ENCODE data around the gene CCDC149.
"Not testable (repeated sequence)": the region's sequence is repeated elsewhere in the genome, so short reads cannot be mapped to it uniquely, and the experiment has no call there.

CCDC149 gene

DNA sequence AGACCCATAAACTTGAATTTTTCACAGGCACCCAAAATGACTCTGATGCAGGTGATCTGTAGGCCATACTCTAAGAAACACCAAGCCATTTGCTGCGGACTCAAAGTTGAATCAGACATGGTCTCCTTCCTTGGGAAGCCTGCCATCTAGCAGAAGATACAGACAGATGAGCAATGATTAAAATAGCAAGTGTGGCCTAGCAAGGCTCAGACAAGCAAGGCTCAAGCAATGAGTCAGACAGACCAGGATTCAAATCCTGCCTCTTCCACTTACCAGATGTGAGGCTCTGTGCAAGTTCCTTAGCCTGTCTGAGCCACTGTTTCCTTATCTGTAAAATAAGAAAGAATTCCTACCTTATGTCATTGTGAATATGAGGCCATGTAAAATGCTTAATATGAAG is 2.3 kb downstream of the CCDC149 start:
- TF ChIP-seq, protein P1, sequence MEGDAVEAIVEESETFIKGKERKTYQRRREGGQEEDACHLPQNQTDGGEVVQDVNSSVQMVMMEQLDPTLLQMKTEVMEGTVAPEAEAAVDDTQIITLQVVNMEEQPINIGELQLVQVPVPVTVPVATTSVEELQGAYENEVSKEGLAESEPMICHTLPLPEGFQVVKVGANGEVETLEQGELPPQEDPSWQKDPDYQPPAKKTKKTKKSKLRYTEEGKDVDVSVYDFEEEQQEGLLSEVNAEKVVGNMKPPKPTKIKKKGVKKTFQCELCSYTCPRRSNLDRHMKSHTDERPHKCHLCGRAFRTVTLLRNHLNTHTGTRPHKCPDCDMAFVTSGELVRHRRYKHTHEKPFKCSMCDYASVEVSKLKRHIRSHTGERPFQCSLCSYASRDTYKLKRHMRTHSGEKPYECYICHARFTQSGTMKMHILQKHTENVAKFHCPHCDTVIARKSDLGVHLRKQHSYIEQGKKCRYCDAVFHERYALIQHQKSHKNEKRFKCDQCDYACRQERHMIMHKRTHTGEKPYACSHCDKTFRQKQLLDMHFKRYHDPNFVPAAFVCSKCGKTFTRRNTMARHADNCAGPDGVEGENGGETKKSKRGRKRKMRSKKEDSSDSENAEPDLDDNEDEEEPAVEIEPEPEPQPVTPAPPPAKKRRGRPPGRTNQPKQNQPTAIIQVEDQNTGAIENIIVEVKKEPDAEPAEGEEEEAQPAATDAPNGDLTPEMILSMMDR (conservative IDR thresholded peaks at IDR 0.05; ENCODE audit: low read depth): no peak
- no peak overlapping the region for H3K27ac ChIP-seq
- no peak for DNase-seq (ENCODE audit: low spot score)
- POLR2A ChIA-PET (ENCODE audit: low non-redundant PET): no interaction called here
- CTCF ChIA-PET: no interaction called here

DNA sequence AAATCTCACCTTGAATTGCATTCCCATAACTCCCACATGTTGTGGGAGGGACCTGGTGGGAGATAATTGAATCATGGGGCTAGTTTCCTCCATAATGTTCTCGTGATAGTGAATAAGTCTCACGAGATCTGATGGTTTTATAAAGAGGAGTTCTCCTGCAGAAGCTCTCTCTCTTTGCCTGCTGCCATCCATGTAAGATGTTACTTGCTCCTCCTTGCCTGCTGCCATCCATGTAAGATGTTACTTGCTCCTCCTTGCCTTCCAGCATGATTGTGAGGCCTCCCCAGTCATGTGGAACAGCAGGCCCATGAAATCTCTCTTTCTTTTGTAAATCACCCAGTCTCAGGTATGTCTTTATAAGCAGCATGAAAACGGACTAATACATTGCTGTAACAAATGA is 3.2 kb downstream of the CCDC149 start:
- CTCF ChIA-PET; DNase-seq (ENCODE audit: low spot score); H3K27ac ChIP-seq; POLR2A ChIA-PET (ENCODE audit: low non-redundant PET): not testable (repeated sequence)

DNA sequence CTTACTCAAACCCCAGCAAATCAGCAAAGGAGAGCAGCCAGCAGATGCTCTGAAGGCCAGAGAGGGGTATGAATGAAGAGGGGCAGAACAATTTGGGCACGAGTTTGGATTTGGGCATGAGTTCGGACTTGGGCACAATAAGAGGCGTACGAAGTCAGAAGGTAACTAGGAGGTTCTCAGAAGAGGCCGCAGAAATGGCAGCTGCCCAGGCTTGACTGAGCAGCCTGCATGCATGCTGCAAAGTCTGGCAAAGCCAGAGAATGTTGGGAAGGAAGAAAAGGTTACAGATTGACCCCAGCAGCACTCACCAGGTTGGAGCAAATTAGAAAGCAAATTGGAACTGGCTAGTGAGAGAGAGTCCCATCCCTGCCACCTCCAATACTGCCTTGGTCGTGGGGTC is 15.2 kb downstream of the CCDC149 start:
- ChIA-PET POLR2A (ENCODE audit: low non-redundant PET) (no interaction called here), CTCF (no interaction called here)
- no peak overlapping the region for H3K27ac ChIP-seq
- TF ChIP-seq, protein P1 (conservative IDR thresholded peaks at IDR 0.05; ENCODE audit: low read depth): no peak
- DNase-seq (ENCODE audit: low spot score): no peak

DNA sequence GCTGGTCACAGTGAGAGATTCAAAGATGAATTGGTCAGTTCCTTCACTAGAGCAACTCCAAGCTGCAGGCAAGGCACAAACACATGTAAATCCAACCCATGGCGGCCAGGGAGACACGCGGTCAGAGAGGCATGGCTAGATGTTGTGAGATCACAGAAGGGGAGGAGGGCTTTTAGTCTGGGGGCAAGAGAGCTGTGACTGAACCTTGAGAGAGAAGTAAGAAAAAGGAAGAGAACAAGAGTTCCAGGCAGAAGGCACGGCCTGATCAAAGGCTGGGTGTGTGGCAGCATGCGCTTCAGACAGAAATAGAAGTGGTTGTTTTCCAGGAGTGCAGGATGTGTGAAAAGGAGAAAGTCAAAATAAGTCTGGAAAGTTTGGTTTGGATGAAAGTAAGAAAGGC is 15.9 kb downstream of the CCDC149 start:
- POLR2A ChIA-PET (ENCODE audit: low non-redundant PET): no interaction called here
- CTCF ChIA-PET: no interaction called here
- DNase-seq (ENCODE audit: low spot score): no peak
- TF ChIP-seq, protein P1 (conservative IDR thresholded peaks at IDR 0.05; ENCODE audit: low read depth): no peak
- no peak overlapping the region for H3K27ac ChIP-seq

DNA sequence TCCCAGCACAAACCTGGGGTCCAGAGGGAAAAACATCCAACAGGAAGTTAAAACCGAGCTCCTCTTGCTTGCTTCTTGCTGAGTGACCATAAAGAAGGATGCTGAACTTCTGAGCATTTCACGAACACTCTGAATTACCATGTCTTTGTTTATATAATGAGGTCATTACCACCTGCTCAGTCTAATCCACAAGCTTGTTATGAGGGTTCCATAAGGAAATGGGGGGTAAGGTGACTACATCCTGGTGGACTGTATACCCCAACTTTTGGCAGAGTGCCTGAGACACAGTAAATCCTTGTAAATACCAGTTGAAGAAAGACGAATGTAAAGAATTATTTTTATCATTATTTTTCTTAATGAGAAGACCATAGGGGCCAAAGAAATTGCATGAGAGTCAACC is 16.8 kb downstream of the CCDC149 start:
- CTCF ChIA-PET: no interaction called here
- H3K27ac ChIP-seq: no peak overlapping the region
- TF ChIP-seq, protein P1 (conservative IDR thresholded peaks at IDR 0.05; ENCODE audit: low read depth): no peak
- POLR2A ChIA-PET (ENCODE audit: low non-redundant PET): no interaction called here
- no peak for DNase-seq (ENCODE audit: low spot score)

DNA sequence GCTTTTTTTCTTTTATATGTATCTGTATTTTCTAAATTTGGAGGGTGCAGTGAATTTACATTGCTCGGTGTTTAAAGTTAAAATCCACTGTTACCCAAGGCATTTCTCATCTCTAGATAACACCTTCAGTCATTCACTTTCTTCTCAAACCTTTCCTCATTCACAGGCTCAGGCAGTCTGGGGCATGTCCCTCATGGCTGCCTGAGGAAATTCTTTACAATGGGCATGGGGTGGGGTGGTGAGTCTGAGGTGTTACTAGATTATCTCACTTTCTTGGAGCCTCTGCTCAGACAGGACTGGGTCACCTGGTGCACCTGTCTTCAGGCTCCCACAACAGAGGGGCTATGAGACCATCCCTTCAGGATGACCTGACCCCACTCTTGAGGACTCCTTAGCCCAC is 17.4 kb downstream of the CCDC149 start:
- ChIA-PET POLR2A (ENCODE audit: low non-redundant PET) (no interaction called here), CTCF (interaction anchor here (0.7 kb wide), 1 partner anchor 161 kb away, joined by 3 read pairs; no protein-coding TSS in a partner anchor)
- TF ChIP-seq, protein P1 (conservative IDR thresholded peaks at IDR 0.05; ENCODE audit: low read depth): no peak
- no peak overlapping the region for H3K27ac ChIP-seq
- no peak for DNase-seq (ENCODE audit: low spot score)

DNA sequence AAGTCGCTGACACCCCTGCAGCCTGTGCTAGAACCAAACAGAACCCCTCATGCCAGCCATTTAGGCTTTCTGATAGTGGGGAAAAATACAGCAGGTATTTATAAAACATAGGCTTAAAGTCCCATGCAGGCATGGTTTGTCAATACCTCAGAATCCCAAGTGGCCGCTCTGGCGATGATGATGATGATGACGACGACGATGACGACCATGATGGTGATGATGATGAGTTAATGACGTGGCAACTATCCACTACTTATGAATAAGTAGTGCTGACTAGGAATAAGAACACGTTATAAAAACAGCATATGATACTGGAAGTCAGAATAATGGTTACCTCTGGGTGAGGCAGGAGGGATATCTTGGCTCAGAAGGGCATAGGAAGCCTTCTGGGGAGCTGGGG is 18.0 kb downstream of the CCDC149 start:
- no peak for DNase-seq (ENCODE audit: low spot score)
- ChIA-PET CTCF (interaction anchor here (0.7 kb wide), 1 partner anchor 160 kb away, joined by 3 read pairs; no protein-coding TSS in a partner anchor), POLR2A (ENCODE audit: low non-redundant PET) (no interaction called here)
- TF ChIP-seq, protein P1 (conservative IDR thresholded peaks at IDR 0.05; ENCODE audit: low read depth): no peak
- H3K27ac ChIP-seq: no peak overlapping the region
